Endothelial cell of umbilical vein (primary cell): ENCODE data around the gene HAT1. TPM values are rescaled to one million over a fixed set of nuclear protein-coding genes. Genes with fewer than 3 reads are reported as not detected.

ENCODE experiments used
- BruUV-seq: library from RNA; stranded (reverse); fragments of 400-500 nt; replicated peaks from 2 replicates; lab custom pipeline; 2021; lab: Mats Ljungman, UMichigan
- CTCF ChIA-PET: fragments of 300-600, 350-600 bp; sonication (Branson Sonifier 250); formaldehyde crosslinking; loops from one replicate; lab custom pipeline; 2021; ENCODE audit warnings: antibody characterized with exemption, inconsistent platforms; lab: Charles Lee
- POLR2A ChIA-PET: fragments of 300-600, 350-600 bp; sonication (Branson Sonifier 250); formaldehyde crosslinking; loops from one replicate; lab custom pipeline; 2021; ENCODE audit warnings: antibody characterized with exemption, inconsistent platforms; lab: Charles Lee
- DNase-seq: peaks from one replicate; pipeline ENCODE4 v3.0.0-alpha.2; 2011; ENCODE audit warnings: low read depth, low spot score
- FAIRE-seq: peaks from 2 replicates; lab custom pipeline; 2011; peaks lifted over from hg19 to GRCh38; lab: Jason Lieb, UNC
- H2AFZ ChIP-seq: 2 replicates; pipeline ENCODE4 v1.6.0; 2012; ENCODE audit warnings: low read depth, low read length, control low read depth, inconsistent platforms
- H3K27ac ChIP-seq: 2 replicates; pipeline ENCODE4 v1.5.1; 2011; ENCODE audit warnings: low read depth, mild to moderate bottlenecking, control low read depth, low read length, moderate library complexity; ENCODE audit not compliant: insufficient read depth
- H3K27me3 ChIP-seq, 2 experiments: 2 replicates each; pipeline versions ENCODE4 v1.6.0 to v1.6.1; 2011; ENCODE audit warnings: low read length in 2 of 2, mixed read lengths in 1 of 2; ENCODE audit not compliant: control insufficient read depth in 2 of 2, insufficient read depth in 2 of 2
- H3K36me3 ChIP-seq, 2 experiments: 2 replicates in 1 of 2; 3 replicates in 1 of 2; pipeline ENCODE4 v1.5.1; 2011; ENCODE audit warnings: low read length in 2 of 2, mild to moderate bottlenecking in 1 of 2, moderate library complexity in 1 of 2; ENCODE audit not compliant: control insufficient read depth in 2 of 2, insufficient read depth in 2 of 2; ENCODE audit errors: extremely low read depth in 1 of 2
- H3K4me1 ChIP-seq: 3 replicates; pipeline ENCODE4 v1.5.1; 2011; ENCODE audit warnings: mild to moderate bottlenecking, low read length; ENCODE audit not compliant: control insufficient read depth, insufficient read depth; ENCODE audit errors: extremely low read depth
- H3K4me2 ChIP-seq: 2 replicates; pipeline ENCODE4 v1.6.1; 2011; ENCODE audit warnings: low read length, control low read depth, mixed read lengths; ENCODE audit not compliant: insufficient read depth
- H3K4me3 ChIP-seq, 3 experiments: fragments of 200-600 bp in 1 of 3; sonication (generic), shearing (Covaris generic) in 1 of 3; replicated peaks in 1 of 3; 2 replicates each; pipeline ENCODE4 v1.5.1; 2011 to 2016; ENCODE audit warnings: control low read depth in 3 of 3, low read length in 3 of 3, mild to moderate bottlenecking in 2 of 3, inconsistent platforms in 1 of 3, low read depth in 1 of 3, moderate library complexity in 1 of 3; ENCODE audit not compliant: insufficient read depth in 1 of 3
- H3K79me2 ChIP-seq: 2 replicates; pipeline ENCODE4 v1.6.0; 2012; ENCODE audit warnings: low read length, inconsistent platforms; ENCODE audit not compliant: control insufficient read depth, insufficient read depth
- H3K9ac ChIP-seq: replicated peaks from 2 replicates; pipeline ENCODE3; 2011; ENCODE audit warnings: low read length, control low read depth; ENCODE audit not compliant: insufficient read depth; ENCODE audit errors: extremely low read depth
- H3K9me1 ChIP-seq: replicated peaks from 3 replicates; pipeline ENCODE4 v1.6.0; 2011; ENCODE audit warnings: mild to moderate bottlenecking, low read length; ENCODE audit not compliant: control insufficient read depth, insufficient read depth; ENCODE audit errors: extremely low read depth
- H3K9me3 ChIP-seq: replicated peaks from 2 replicates; pipeline ENCODE4 v1.5.1; 2012; ENCODE audit warnings: low read length, inconsistent platforms; ENCODE audit not compliant: control insufficient read depth, insufficient read depth
- H4K20me1 ChIP-seq: replicated peaks from 2 replicates; pipeline ENCODE3; 2011; ENCODE audit warnings: mild to moderate bottlenecking, low read length; ENCODE audit not compliant: control insufficient read depth, insufficient read depth; ENCODE audit errors: extremely low read depth
- EZH2 ChIP-seq: IDR thresholded peaks from 2 replicates; pipeline ENCODE4 v1.6.1; 2012; ENCODE audit warnings: borderline replicate concordance, low read depth, mild to moderate bottlenecking, moderate library complexity, low read length, inconsistent platforms; ENCODE audit not compliant: severe bottlenecking
- FOS ChIP-seq: IDR thresholded peaks from 2 replicates; pipeline ENCODE4 v1.6.1; 2011; ENCODE audit warnings: mild to moderate bottlenecking, low read length, moderate library complexity, borderline replicate concordance; ENCODE audit not compliant: insufficient read depth
- GATA2 ChIP-seq: IDR thresholded peaks from 2 replicates; pipeline ENCODE4 v1.7.0; 2011; ENCODE audit warnings: low read depth, mild to moderate bottlenecking, moderate library complexity, mixed read lengths, low read length; ENCODE audit not compliant: insufficient read length, insufficient read depth
- JUN ChIP-seq: IDR thresholded peaks from 2 replicates; pipeline ENCODE4 v1.6.1; 2011; ENCODE audit warnings: borderline replicate concordance, low read depth; ENCODE audit not compliant: insufficient read length, insufficient read depth
- MYC ChIP-seq: IDR thresholded peaks from one replicate; pipeline ENCODE4 v1.6.1; 2011; ENCODE audit warnings: mild to moderate bottlenecking, low read depth, low read length
- POLR2A ChIP-seq: IDR thresholded peaks from 2 replicates; pipeline ENCODE4 v1.6.1; 2012; ENCODE audit warnings: low read depth, mild to moderate bottlenecking, control low read depth, low read length
- POLR2AphosphoS5 ChIP-seq: IDR thresholded peaks from 2 replicates; pipeline ENCODE4 v1.6.1; 2012; ENCODE audit warnings: low read depth, mild to moderate bottlenecking, control low read depth, low read length, moderate library complexity; ENCODE audit not compliant: insufficient read depth
- dilution Hi-C: fragments of 300-500 bp; cut with MboI; formaldehyde crosslinking; loops from one replicate; pipeline ENCODE4 v1.15.0; 2019; ENCODE audit warnings: low sequenced_read_pairs; ENCODE audit not compliant: extremely low pct_ligation_motif_present
- intact Hi-C: fragments of 100-400 bp; cut with micrococcal nuclease; formaldehyde crosslinking; loops from one replicate; pipeline ENCODE4 v1.10.0; 2022
- polyA plus RNA-seq, 4 experiments: library from polyadenylated mRNA; depleted of rRNA in 3 of 4; stranded (reverse) in 3 of 4; unstranded in 1 of 4; fragments of >200 nt; gene quantifications; 2 replicates each; pipeline versions ENCODE4 v1.2.1 to v1.2.3, GENCODE V29; 2011 to 2012; ENCODE audit warnings: missing spikeins in 1 of 4
- total RNA-seq: library from RNA; stranded (reverse); gene quantifications from 2 replicates; pipeline ENCODE4 v1.2.3, GENCODE V29; 2021
- TF ChIP-seq, protein P1 (sequence below): IDR thresholded peaks from 2 replicates; pipeline ENCODE4 v1.6.1; 2011; ENCODE audit not compliant: insufficient read depth, insufficient read length

HAT1 gene
- total and polyA plus RNA-seq, 2 donors (not counting 3 experiments of a cell fraction or from before 2014, with no cell fraction given) = 27.4 to 50.3 TPM

GRCh38 chr2:171874517-171874916, 47.7 kb upstream of the HAT1 start:
- no peak overlapping the region for H3K4me2 ChIP-seq
- no peaks in the 10 kb centered on the region for H3K4me1 ChIP-seq
- intact Hi-C loops (no loop called here), dilution Hi-C loops (no loop called here)
- no peak overlapping the region for H3K9ac ChIP-seq
- no peak overlapping the region for H3K27ac ChIP-seq
- TF ChIP-seq GATA2 (no peak), EZH2 (no peak), POLR2A (no peak), MYC (no peak), FOS (no peak)
- H4K20me1 ChIP-seq = no peaks in the 10 kb centered on the region
- DNase-seq = no peak
- no peaks in the 10 kb centered on the region for H3K9me3 ChIP-seq
- no TSS peak for BruUV-seq
- H3K27me3 ChIP-seq = no peaks in the 10 kb centered on the region
- POLR2A ChIA-PET = no interaction called here
- H2AFZ ChIP-seq = no peak overlapping the region
- peaks cover 2% of the 10 kb centered on the region for H3K79me2 ChIP-seq
- no peaks in the 10 kb centered on the region for H3K9me1 ChIP-seq
- no peak for FAIRE-seq
- H3K36me3 ChIP-seq = no peaks in the 10 kb centered on the region
- no peak overlapping the region for H3K4me3 ChIP-seq
- CTCF ChIA-PET = no interaction called here

DNA sequence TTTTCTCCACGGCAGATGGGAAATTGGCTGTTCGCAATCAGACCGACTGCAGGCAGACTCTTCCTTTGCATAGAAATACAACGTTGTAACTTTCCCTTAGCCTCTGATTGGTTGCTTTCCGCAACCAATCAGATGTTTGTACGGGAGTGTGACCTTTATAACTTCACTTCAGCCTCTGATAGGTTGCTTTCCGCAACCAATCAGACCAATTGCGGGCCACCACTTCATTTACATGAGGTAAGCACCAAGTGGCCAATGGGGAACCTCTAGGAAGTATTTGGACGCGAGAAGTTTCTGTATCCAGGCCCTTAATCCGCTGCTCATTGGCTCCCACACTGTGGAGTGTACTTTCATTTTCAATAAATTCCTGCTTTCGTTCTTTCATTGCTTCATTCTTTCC, 47.3 kb upstream of the HAT1 start:
- TF ChIP-seq POLR2A = no peak
- no peak for TF ChIP-seq FOS
- no peak for TF ChIP-seq POLR2AphosphoS5
- TF ChIP-seq, protein P1, sequence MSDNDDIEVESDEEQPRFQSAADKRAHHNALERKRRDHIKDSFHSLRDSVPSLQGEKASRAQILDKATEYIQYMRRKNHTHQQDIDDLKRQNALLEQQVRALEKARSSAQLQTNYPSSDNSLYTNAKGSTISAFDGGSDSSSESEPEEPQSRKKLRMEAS = no peak
- TF ChIP-seq JUN = no peak
- no peak for TF ChIP-seq MYC
- Histone ChIP-seq H4K20me1 (no peaks in the 10 kb centered on the region), H3K27ac (no peak overlapping the region), H3K27me3 (no peaks in the 10 kb centered on the region), H3K4me2 (no peak overlapping the region), H3K9me3 (no peaks in the 10 kb centered on the region), H3K79me2 (peaks cover 2% of the 10 kb centered on the region), H3K4me1 (no peaks in the 10 kb centered on the region), H3K9me1 (no peaks in the 10 kb centered on the region), H2AFZ (no peak overlapping the region), H3K36me3 (no peaks in the 10 kb centered on the region), H3K4me3 (no peak overlapping the region), H3K9ac (no peak overlapping the region)
- CTCF ChIA-PET = no interaction called here
- intact Hi-C loops (no loop called here), dilution Hi-C loops (no loop called here)
- no peak for DNase-seq
- BruUV-seq = no TSS peak
- POLR2A ChIA-PET = no interaction called here
- FAIRE-seq = no peak
